Activated CD4-positive, alpha-beta memory T cell treated with anti-CD3 and anti-CD28 coated beads, Interleukin-2, amount 10 ng/mL, durations not matched to agents 7 days and 5 days (primary cell): ENCODE results near the gene PALD1. TPM values are rescaled to one million over a fixed set of nuclear protein-coding genes. Genes with fewer than 3 reads are reported as not detected.

Experiments
- total RNA-seq, 2 experiments: library from RNA; stranded (reverse); gene quantifications; one replicate each; pipeline ENCODE4 v1.2.3, GENCODE V29; 2021

PALD1 gene
- total RNA-seq, 2 experiments from 2014 or later = 0.08 to 0.15 TPM

Other genes starting within 250 kb of the PALD1 start
- 100 to 1,000 TPM; 155 to 158 TPM for gene PPA1, start 245.3 kb upstream of the PALD1 start, total RNA-seq
- not detected for gene NPFFR1, start 194.8 kb upstream of the PALD1 start, total RNA-seq
- 10 to 100 TPM in 1 of 2 experiments, 1 to 10 TPM in 1; 9.8 to 10.3 TPM for gene LRRC20, start 96.1 kb upstream of the PALD1 start, total RNA-seq
- gene EIF4EBP2, start 74.6 kb upstream of the PALD1 start, total RNA-seq = 10 to 100 TPM; 52.6 to 53.8 TPM
- under 1 TPM in 1 of 2 experiments, not detected in 1; 0.25 TPM for gene NODAL, start 37.1 kb upstream of the PALD1 start, total RNA-seq
- 100 to 1,000 TPM; 136 to 141 TPM for gene PRF1, start 124.0 kb downstream of the PALD1 start, total RNA-seq
- not detected for gene ADAMTS14, start 193.7 kb downstream of the PALD1 start, total RNA-seq